ENCODE measurements around the gene ZFHX3.
"Not testable (repeated sequence)": the region's sequence is repeated elsewhere in the genome, so short reads cannot be mapped to it uniquely, and the experiment has no call there.

Gene ZFHX3

DNA sequence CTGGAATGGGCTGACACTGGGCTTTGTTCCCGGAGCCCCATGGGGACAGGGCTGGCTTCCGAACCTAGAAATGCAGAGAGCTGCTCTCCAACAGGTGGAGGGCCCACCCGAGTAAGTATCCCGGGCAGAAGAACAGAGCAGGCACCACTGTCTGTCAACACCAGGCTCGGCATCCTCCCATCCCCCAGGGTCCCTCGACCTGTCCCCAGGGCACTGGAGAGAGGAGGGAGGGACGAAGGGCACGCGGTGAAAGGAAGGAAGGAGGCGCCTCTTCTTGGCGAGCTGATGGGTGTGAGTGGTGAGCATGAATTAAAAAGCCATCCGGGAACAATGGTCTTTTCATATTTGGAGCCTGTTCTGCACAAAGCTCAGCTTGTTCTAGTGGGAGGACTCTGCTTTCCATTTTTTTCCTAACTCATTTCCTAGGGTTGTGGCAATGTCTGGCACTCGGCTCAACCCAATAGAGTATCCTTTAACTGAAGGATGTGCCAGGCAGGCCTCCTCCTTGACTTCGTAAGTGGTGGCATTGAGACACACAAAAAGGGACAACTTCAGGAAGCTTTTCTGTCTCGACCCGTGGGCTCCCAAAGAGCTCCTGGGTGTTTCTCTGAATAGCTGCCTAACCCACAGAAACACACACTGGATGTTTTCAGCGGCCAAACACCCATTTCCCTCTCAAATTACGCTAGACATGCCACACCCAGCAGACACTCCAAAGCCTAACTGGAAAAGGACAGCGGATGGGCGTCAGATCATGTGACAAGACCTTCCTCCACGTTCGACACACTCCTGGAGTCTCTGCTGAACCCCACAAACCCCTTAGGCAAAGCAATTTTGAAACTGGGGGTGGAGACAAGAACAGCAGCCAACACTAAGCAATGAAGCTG lies 47.7 kb downstream of the ZFHX3 start:
- no peak for DNase-seq (ENCODE audit: low read depth, low spot score)

DNA sequence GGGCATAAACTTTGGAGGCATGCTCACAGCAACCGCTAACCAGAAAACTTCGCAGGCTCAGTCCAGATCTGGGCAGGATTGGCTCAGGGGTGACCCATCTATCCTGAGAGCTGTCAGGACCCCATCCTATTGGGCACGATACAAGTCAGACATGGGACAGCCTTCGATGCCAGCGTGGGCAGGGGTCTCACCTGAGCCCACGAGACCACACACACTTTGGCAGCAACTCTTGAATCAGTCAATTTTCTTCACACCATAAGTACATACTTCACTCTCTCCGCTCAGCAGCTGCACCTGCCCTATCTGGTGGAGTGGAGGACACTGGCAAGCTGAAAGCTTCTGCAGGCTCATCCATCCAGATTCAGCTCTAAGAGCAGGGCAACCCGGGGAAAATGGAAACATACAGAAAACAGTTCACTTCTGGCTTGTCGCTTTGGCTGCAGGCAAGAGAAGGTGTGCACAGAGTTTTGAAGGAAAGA lies 48.3 kb downstream of the ZFHX3 start:
- DNase-seq (ENCODE audit: low read depth, low spot score): no peak

DNA sequence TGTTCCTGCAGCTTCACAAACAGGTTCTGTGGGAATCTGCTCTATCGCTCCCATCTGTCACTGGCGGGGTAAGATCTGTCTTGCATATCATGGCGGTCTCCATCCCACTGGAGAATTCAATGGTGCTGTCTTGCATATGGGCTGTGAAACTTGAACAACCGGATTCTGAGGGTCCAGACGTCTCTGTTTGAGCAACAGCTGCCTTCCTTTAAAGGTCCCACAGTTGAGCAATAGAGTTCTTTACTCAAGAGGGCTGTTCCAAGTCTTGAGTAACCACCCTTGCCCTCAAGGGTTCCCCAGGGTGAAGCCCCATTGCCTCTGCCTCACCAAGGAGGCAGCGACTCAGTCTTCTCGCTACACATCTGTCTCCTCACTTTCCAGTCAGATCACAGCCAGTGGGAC lies 50.8 kb downstream of the ZFHX3 start:
- DNase-seq (ENCODE audit: low read depth, low spot score): no peak

DNA sequence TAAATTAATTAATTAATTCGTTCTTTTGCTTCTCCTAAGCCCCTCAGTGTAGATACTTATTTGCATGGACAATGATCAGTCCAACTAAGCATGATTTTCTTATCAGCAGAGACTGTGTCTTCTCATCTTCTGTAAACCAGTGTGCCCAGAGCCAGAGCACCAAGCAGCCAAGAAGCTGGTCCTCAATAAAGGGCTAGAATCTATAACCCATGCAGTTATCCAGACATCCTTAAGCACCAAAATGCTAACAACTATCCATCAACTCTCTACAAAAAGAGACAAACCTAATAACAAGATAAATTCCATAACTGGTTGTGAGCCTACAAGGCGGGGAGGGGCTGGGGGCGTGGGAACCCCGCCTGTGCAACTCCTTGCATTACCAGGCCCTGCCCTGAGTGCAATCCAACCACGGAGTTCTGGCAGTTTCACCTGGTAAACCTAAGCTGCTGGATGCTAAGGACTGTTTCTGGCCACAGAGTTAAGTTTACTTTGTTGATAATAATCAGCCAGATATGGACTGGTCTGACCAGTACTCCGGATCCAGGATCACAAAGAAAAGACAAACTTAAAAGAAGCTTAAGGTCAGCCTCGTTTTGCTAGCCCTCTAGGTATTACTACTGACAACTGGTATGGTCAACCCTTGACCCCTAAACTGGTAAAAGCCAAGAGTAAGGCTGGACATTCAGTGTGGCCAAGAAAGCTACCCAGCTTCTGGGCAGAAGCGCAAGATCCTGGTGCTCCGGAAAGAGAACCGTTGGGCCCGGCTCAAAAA lies 51.5 kb downstream of the ZFHX3 start:
- DNase-seq (ENCODE audit: low read depth, low spot score): no peak

DNA sequence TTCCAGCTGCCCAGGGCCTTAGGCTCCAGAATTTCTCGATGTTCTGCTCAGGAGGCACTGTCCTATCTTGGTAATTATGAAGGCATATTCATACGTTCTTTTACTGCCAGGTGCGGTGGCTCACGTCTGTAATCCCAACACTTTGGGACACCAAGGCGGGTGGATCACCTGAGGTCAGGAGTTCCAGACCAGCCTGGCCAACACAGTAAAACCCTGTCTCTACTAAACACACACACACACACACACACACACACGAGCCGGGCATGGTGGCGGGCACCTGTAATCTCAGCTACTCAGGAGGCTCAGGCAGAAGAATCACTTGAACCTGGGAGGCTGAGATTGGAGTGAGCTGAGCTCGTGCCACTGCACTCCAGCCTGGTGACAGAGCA lies 52.1 kb downstream of the ZFHX3 start:
- not testable (repeated sequence) for DNase-seq (ENCODE audit: low read depth, low spot score)

DNA sequence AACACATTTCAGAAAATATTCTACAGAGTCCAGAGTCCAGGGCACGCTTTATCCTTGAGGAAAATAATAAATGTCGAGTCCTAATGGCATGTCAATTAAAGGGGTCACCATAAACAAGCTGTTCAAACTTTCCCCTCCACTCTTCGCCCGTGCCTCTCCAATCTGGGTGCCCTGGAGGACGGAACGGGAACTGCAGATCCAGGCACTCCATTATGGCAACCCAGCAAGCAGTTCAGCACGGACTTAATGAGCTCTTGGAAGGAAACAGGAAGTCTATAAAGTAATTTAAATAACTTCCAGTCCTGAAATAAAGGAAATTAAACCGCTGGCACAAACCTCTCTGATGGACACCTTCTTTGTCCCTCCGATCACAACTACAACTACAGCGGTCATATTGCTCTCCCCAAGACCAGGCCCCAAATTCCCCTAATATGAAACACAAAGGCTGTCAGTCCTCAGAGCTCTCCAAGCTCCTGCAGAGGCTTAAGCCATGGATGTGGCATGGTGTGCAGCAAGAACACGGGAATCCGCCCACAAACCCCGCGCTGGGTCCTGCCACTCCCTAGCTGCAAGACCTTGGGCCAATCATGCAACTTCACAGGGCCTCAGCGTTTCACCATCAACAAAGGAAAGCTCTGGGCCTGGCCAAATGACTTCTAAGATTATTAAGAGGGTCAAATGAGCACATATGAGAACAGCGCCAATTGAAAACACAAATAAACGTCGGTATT lies 52.6 kb downstream of the ZFHX3 start:
- no peak for DNase-seq (ENCODE audit: low read depth, low spot score)

DNA sequence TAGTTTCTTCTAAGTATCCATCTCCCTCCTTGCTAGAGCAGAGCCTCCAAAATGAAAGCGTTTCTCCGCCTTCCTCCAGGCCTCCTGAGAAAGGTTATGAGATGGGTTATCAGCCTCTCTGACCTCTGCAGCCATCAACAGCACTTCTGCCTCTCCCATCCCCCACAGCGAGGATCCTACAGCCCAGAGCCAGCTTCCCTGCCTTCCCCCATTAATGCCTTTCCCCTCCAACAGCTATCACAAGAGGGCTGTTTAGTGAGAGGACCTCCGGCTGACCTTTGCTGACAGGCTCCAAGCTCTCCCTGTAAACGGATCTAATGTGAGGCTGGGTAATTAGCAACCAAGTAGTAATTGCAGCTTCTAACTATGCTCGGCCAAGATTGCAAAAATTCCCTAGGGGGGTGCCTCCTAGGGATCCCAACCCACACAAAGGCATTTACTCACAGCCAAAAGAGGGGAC lies 55.8 kb downstream of the ZFHX3 start:
- no peak for DNase-seq (ENCODE audit: low read depth, low spot score)

DNA sequence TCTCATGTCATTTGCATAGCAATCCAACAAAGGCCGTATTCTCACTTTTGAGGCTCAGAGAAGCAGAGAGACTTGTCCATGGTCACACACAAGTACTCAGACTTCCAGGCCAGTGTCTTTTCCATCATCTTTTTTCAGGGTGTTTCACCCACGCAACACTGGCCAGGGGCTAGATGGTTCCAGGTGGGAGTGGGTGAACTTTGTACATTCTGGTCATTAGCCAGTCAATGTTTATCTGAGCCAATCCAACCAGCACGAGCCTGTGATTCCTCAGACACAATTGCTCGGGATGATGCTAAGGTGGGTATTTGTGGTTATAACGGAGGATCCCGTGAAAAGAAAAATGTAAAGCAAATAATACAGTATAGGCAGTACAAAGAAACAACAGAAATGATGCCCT lies 56.3 kb downstream of the ZFHX3 start:
- DNase-seq (ENCODE audit: low read depth, low spot score): no peak

DNA sequence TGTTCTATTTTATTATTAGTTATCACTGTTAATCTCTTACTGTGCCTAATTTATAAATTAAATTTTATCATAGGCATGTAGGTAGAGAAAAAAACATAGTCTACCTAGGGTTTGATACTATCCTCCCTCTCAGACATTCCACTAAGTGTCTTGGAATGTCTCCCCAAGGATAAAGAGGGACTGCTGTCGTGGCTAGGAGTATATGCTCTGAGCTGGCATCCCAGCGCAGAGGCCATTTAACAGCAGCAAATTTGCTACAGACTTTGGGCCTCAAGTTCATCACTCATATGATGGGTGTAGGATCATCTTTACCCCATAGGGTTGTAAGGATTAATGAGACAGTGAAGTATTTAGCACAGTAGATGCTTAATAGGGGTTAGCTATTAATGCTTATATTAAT lies 56.7 kb downstream of the ZFHX3 start:
- no peak for DNase-seq (ENCODE audit: low read depth, low spot score)

DNA sequence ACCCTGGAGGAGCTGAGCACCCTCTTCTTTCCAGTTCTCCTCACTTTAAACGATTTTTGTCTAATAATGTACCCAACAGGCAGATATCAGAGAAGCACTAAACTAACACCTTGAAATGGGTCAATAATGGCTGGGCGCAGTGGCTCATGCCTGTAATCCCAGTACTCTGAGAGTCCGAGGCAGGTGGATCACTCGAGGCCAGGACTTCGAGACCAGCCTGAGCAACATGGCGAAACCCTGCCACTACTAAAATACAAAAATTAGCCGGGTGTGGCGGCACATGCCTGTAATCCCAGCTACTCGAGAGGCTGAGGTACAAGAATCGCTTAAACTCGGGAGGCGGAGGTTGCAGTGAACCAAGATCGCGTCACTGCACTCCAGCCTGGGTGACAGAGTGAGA lies 57.4 kb downstream of the ZFHX3 start:
- no peak for DNase-seq (ENCODE audit: low read depth, low spot score)

DNA sequence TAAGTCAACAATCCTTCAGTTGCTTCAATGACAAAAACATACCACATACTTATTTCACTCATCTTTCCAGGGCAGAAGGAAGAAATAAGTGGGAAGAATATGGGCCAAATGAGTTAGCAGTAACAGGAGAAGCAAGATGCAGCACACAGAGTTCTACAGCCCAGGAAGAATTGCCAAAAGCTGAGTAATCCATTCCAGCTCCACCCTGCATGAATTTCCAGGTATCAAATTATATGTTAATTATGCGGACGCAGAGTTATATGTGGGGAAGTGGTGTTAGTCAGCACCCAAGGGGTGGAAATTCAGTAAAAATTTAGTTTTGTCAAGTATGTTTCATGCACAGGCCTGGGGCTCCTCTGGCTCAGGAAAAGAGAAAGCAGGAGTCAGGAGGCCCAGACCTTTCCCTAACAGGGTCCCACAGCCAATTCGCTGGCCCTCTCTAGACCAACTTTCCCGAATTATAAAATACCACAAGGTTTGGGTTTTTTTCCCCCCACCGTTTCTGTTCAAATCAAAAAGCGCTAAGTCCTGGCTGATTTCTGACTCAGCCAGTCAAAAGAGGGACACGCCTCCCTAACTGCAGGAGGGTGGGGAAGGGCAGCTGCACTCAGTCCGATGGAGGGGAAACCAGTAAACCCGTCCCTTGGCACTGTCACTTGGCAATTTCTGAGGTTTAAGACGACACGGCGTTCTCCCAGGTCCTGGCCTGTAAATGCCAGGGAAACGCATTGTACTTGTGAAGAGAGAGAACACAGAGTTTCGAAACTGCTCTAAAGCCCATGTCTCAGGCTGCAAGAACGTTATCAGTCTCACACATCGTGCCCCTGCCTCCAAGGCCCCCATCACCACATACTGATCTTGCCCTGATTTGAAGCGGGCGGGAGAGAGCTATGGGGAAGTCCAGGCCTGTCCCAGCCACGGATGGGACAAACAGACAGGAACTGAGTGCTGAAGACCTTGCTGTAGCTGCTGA lies 58.1 kb downstream of the ZFHX3 start:
- DNase-seq (ENCODE audit: low read depth, low spot score): no peak

DNA sequence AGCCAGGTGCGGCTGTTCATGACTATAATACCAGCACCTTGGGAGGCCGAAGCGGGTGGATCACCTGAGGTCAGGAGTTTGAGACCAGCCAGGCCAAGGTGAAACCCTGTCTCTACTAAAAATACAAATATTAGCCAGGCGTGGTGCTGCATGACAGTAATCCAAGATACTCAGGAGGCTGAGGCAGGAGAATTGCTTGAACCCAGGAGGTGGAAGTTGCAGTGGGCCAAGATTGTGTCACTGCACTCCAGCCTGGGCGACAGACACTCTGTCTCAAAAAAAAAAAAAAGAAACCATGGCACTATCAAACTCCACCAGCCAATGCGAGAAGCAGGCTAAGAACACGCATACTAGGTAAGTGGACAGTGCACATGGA lies 58.7 kb downstream of the ZFHX3 start:
- DNase-seq (ENCODE audit: low read depth, low spot score): not testable (repeated sequence)

DNA sequence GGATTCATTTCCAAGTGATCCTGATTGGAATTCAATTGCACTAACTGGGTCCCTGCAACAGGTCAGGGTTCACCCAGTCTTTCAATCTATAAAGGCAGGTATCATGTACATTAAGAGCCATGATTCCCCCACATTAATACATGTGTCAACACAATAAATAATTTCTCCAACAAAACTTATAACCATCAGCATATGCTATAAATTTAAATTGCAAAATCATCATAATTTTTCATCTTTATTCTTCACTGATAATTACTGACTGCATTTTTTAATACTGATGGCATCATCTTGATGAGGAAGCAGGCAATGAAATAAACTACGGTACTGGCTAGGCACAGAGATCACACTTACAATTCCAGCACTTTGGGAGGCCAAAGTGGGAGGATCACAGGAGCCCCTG lies 59.4 kb downstream of the ZFHX3 start:
- no peak for DNase-seq (ENCODE audit: low read depth, low spot score)

DNA sequence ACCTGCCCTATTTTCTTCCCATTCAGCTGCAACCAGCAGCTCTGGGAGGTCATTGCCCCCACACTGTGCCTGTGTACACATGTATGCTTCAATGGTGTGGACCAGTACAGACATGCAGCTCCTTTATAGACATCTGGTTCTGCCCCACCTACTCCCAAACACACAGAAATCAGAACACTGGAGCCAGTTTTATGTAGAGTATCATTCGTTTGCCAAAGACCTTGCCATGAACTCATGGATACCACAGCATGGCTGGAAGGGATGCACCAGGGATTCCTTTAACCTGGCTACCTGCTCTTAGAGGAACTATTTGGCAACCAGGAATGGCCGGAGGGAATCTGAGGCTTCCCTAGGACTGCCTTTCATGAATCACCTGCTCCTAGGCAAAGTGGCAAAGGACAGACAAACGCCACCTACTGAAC lies 60.4 kb downstream of the ZFHX3 start:
- no peak for DNase-seq (ENCODE audit: low read depth, low spot score)

DNA sequence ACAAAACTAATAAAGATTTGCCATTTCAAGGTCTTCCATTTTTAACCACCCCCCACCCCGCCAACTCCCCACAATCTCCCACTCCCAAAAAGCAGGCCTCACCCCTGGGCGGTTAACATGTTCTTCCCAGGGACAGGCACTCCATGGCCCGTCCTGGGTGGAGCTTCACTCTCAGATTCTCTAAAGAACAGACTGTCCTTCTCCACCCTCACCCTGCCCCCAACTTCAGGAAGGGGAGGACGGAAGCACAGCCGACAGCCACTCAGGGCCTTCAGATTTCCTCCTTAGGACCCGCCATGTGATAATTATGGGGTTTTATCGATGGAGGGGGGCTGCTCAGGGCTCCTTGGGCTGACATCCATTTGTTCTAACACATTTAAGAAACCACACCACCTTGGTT lies 61.9 kb downstream of the ZFHX3 start:
- no peak for DNase-seq (ENCODE audit: low read depth, low spot score)

DNA sequence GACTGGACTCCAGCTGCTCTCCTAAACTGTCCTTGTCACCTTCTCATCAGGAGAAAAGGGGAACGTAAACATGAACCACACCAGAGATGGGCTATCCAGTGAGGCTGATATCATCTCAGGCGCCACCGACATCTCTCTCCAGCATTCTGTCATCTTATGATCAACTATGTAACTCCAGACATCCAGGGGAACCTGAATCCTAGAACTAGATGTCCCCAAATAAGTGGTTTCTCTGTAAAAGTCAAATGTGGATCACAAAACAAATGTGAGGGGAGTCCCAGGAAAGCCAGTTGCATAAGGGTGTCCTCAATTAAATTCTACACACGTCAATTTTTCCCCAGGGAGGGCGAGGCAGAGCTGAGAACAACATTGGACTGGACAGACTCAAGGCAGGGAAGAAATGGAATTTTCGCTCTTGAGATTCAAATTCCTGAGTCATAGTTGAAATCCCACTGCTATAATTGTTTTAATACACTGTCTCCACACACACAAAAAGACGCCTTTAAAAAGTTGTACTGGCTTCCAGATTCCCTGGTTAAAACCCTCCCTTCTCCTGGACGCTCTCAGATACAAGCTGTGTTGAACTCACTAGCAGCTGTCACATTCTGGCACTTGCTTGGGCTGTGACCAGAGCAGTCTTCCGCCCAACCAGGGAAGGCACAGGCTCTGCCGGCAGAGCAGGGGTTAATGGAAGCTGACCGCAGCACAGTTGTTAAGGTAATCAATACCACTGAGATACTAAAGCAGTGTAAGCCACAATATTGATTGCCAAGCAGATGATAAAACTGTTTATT lies 62.6 kb downstream of the ZFHX3 start:
- DNase-seq (ENCODE audit: low read depth, low spot score): no peak

DNA sequence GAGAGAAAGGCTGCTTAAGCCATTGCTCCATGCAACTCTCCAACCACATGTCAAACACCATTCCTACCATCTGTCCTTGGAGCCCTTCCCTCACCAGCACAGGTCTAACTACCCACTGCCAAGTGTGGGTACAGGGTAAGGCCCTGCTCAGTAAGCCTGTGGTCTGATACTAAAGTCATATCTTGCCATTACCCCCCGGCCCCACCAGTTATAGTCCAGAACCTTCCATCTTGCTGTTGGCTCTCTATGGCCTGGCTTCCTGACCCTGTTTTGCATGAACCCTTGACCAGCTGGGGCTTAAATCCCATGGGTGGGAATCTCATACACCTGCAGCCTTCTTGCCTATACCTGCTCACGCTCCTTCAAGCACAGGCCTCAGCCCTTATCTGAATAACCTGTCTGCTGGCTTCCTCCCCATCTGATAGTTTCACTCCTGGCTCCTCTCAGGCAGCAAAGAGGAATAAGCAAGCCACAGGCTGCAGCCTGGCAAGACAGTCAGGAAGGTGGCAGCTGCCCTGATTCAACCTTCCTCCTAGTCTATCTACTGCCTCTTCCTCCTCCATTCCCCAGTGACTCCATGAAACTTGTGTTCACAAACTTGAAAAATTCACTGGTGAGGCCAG lies 64.1 kb downstream of the ZFHX3 start:
- no peak for DNase-seq (ENCODE audit: low read depth, low spot score)

DNA sequence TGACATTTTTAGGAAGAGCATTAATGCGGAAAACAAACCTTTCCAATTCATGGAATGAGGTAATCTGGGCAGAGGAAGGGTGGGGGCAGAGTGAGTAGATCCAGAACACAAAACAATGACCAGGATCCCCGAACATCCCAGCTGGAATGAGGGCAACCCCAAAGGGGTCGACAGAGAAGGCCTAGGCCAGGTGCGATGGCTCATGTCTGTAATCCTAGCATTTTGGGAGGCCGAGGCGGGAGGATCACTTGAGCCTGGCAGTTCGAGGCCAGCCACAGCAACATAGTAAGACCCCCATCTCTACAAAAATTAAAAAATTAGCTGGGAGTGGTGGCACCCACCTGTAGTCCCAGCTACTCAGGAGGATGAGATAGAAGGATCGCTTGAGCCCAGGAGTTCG lies 64.7 kb downstream of the ZFHX3 start:
- DNase-seq (ENCODE audit: low read depth, low spot score): no peak

DNA sequence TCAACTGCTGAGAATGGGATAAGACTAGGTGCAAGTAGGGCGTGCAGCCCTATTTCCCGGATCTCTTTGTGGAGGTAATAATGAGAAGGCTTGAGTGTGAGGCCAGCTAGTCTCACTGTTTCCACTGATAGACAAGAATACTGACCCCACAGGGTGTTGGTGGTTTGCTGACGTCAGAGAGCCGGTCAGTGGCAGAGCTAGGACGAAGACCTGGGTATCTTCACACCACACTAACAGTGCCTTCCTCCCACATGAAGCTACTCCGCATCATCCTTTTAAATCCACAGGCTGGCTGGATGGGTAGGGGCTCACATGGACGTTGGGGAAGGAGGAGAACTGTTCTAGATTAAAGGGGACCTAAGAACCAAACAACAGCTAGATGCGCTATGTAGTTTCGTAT lies 68.0 kb downstream of the ZFHX3 start:
- no peak for DNase-seq (ENCODE audit: low read depth, low spot score)

DNA sequence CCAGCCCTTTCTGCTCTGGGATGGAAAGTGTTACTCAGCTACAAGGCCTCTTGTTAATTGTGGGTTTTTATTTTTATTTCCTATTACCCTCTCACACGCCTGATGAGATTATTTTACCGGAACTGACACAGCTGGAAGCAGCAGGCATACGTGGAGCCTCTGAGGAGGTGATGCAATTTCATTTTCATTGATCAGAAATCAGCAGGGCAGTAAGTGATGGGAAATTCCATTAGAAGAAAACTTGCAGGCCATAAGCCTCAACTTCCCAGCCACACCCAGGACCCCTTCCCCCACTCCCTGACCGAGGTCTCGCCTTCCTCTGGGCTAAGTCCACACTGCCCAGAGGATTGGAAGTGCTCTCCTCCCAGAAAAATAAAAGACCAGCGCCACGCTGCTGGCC lies 69.7 kb downstream of the ZFHX3 start:
- DNase-seq (ENCODE audit: low read depth, low spot score): no peak

Measured in activated CD4-positive, CD25-positive, alpha-beta regulatory T cell treated with anti-CD3 and anti-CD28 coated beads, Interleukin-2, amount 50 U/mL, for 16 hours (primary cell).